ENCODE results near the gene AXDND1.
"Not testable (repeated sequence)": the region's sequence is repeated elsewhere in the genome, so short reads cannot be mapped to it uniquely, and the experiment has no call there.

AXDND1 gene

DNA sequence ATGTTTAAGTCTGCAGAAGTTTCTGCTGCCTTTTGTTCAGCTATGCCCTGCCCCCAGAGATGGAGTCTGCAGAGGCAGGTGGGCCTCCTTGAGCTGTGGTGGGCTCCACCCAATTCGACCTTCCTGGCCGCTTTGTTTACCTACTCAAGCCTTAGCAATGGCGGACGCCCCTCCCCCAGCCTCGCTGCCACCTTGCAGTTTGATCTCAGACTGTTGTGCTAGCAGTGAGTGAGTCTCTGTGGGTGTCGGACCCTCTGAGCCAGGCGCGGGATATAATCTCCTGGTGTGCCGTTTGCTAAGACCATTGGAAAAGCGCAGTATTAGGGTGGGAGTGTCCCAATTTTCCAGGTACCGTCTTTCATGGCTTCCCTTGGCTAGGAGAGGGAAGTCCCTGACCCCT, 99.9 kb downstream of the AXDND1 start:
- H3K36me3 Mint-ChIP-seq, H3K4me3 Mint-ChIP-seq, DNase-seq, H3K9me3 Mint-ChIP-seq, H3K27me3 Mint-ChIP-seq, H3K4me1 Mint-ChIP-seq, CTCF ChIA-PET, H3K27ac Mint-ChIP-seq: not testable (repeated sequence)

DNA sequence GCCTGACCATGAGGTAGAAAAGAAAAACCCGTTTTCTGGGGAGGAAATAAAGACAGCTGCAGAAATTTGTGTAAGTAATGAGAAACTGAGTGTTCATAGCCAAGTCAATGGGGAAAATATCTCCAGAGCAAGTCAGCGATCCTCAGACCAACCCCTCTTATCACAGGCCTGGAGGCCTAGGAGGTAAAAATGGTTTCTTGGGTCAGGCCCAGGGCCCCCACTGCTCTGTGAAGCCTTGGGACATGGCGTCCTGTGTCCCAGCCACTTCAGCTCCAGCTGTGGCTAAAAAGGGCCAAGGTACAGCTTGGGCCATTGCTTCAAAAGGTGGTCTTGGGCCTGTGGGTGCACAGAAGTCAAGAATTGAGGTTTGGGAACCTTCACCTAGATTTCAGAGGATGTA, 108.9 kb downstream of the AXDND1 start:
- Mint-ChIP-seq H3K4me1 (no peaks in the 10 kb centered on the region), H3K4me3 (no peak overlapping the region), H3K36me3 (no peaks in the 10 kb centered on the region), H3K27ac (no peak overlapping the region), H3K27me3 (no peaks in the 10 kb centered on the region), H3K9me3 (peaks cover 36% of the 10 kb centered on the region)
- no peak for DNase-seq
- CTCF ChIA-PET, result no interaction called here

DNA sequence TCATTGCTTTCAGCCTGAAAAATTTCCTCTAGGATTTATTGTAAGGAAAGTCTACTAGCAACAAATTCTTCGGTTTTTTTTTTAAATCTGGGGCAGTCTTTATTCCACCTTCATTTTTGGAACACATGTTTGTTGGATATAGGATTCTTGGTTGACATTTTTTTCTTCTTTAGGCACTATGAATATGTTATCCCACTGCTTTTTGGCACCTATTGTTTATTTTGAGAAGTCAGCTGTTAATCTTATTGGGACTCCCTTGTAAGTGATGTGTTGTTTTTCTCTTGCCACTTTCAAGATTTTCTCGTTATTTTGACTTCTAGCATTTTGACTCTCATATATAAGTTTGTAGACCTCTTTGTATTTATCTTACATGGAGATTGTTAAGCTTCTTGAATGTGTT, 110.7 kb downstream of the AXDND1 start:
- no peaks in the 10 kb centered on the region for H3K27me3 Mint-ChIP-seq
- H3K4me3 Mint-ChIP-seq, result no peak overlapping the region
- H3K9me3 Mint-ChIP-seq, result peaks cover 44% of the 10 kb centered on the region
- no peak for DNase-seq
- CTCF ChIA-PET, result no interaction called here
- H3K36me3 Mint-ChIP-seq, result no peaks in the 10 kb centered on the region
- no peaks in the 10 kb centered on the region for H3K4me1 Mint-ChIP-seq
- H3K27ac Mint-ChIP-seq, result no peak overlapping the region

DNA sequence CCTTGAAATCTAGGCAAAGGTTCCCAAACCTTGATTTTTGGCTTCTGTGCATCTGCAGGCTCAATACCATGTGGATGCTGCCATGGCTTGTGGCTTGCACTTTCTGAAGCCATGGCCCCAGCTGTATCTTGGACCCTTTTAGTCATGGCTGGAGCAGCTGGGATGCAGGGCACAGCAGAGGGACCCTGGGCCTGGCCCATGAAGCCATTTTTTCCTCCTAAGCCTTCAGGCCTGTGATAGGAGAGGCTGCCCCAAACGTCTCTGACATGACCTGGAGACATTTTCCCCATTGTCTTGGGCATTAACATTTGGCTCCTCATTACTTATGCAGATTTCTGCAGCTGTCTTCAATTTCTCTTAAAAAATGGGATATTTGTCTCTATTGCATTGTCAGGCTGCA, 112.6 kb downstream of the AXDND1 start:
- CTCF ChIA-PET, result no interaction called here
- Mint-ChIP-seq H3K4me3 (no peak overlapping the region), H3K9me3 (peaks cover 48% of the 10 kb centered on the region), H3K27ac (no peak overlapping the region), H3K36me3 (no peaks in the 10 kb centered on the region), H3K27me3 (no peaks in the 10 kb centered on the region), H3K4me1 (no peaks in the 10 kb centered on the region)
- no peak for DNase-seq

DNA sequence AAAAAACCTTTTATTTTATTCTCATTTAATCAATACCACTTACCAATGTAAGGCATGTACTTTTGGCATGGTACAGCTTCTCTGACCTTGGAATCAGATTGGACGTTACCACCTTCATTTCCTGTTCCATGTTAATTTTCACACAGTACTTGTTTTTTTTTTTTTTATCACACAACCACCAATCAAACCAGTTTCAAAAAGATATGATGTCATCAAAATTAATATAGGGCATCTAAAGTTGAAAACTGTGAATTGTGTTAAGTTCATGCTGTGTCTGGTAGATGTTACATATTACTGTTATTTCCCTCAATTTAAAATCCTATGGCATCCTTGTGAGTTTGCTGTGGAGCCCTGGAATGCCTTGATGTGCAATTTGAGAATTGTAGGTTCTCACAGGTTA, 124.8 kb downstream of the AXDND1 start:
- H3K4me3 Mint-ChIP-seq, result no peak overlapping the region
- H3K4me1 Mint-ChIP-seq, result no peaks in the 10 kb centered on the region
- H3K36me3 Mint-ChIP-seq, result no peaks in the 10 kb centered on the region
- no peak for DNase-seq
- no peaks in the 10 kb centered on the region for H3K27me3 Mint-ChIP-seq
- H3K27ac Mint-ChIP-seq, result no peak overlapping the region
- CTCF ChIA-PET, result no interaction called here
- H3K9me3 Mint-ChIP-seq, result peaks cover 2% of the 10 kb centered on the region

DNA sequence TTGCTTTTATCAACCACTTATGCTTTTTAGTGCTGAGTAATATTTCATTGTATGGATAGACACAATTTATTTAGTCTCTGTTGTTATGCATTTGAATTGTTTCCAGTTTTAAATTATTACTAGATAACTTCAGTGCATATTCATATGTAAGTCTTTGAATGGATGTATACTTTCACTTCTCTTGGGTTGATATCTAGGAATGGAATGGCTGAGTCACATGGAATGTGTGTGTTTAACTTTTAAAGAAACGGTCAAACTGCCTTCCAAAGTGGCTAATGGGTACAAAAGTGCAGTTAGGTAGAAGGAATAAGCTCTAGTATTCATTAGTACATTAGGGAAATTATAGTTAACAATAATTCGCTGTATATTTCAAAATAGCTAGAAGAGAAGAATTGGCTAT, 127.6 kb downstream of the AXDND1 start:
- H3K27me3 Mint-ChIP-seq, result no peaks in the 10 kb centered on the region
- CTCF ChIA-PET, result no interaction called here
- no peak for DNase-seq
- H3K4me3 Mint-ChIP-seq, result no peak overlapping the region
- no peaks in the 10 kb centered on the region for H3K4me1 Mint-ChIP-seq
- H3K27ac Mint-ChIP-seq, result no peak overlapping the region
- H3K36me3 Mint-ChIP-seq, result no peaks in the 10 kb centered on the region
- H3K9me3 Mint-ChIP-seq, result no peaks in the 10 kb centered on the region

DNA sequence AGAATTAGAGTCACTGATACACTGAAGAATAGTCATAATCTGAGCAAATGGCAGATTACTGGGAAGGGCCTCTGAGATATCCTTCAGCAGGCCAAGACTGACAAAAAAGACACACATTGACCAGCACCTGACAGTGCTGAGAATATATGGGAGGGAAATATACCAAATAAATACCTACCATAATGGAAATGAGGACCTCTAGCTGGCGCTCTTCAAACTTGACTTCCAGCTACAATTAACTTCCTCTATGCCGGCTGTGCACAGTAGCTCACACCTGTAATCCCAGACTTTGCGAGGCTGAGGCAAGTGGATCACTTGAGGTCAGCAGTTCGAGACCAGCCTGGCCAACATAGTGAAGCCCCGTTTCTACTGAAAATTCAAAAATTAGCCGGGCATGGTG, 140.4 kb downstream of the AXDND1 start:
- H3K4me1 Mint-ChIP-seq, result peaks cover 8% of the 10 kb centered on the region
- H3K4me3 Mint-ChIP-seq, result no peak overlapping the region
- CTCF ChIA-PET, result no interaction called here
- no peaks in the 10 kb centered on the region for H3K27me3 Mint-ChIP-seq
- H3K9me3 Mint-ChIP-seq, result no peaks in the 10 kb centered on the region
- H3K36me3 Mint-ChIP-seq, result no peaks in the 10 kb centered on the region
- H3K27ac Mint-ChIP-seq, result no peak overlapping the region
- DNase-seq, result no peak

DNA sequence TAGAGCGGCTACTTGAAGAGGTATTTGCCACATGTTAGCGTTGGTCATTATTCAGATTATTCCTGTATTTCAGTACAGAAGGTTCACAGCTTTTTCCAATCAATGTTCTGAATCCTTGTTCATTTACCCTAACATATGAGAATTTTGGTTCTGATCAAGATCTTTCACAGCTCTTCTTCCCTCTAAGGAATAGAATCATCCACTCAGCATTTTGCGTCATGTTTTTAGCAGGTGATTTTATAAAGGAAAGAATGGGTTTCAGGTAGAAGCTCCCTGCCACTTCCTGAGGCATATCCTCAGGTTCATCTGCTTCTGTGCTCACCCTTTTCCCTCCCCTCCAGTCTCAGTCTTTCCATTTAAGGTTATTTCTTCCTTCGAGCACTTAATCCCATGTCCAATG, 143.6 kb downstream of the AXDND1 start:
- peaks cover 8% of the 10 kb centered on the region for H3K4me1 Mint-ChIP-seq
- H3K9me3 Mint-ChIP-seq, result peaks cover 2% of the 10 kb centered on the region
- DNase-seq, result no peak
- H3K36me3 Mint-ChIP-seq, result no peaks in the 10 kb centered on the region
- no peaks in the 10 kb centered on the region for H3K27me3 Mint-ChIP-seq
- H3K27ac Mint-ChIP-seq, result no peak overlapping the region
- CTCF ChIA-PET, result interaction anchor here (0.6 kb wide), 1 partner anchor 44 kb away, joined by 4 read pairs; no protein-coding TSS in a partner anchor
- no peak overlapping the region for H3K4me3 Mint-ChIP-seq

DNA sequence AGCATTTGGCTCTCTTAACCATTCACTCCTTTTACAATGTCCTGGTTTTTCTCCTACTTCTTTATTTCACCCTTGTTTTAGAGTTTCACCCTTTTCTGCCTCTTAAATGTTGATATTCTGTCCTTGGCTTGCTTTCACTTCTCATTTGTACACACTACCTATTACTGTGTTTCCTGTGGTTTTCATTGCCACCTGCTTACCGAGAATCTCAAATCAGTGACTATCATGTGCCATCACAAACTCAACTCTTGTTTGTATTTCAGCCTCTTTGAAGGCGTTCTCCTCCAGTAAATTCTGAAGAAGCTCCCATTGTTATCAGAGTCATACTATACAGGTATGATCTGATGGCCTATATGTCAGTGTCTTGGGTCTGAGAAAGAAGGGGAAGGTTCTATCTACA, 144.3 kb downstream of the AXDND1 start:
- CTCF ChIA-PET, result interaction anchor here (0.6 kb wide), 1 partner anchor 43 kb away, joined by 4 read pairs; no protein-coding TSS in a partner anchor
- H3K36me3 Mint-ChIP-seq, result no peaks in the 10 kb centered on the region
- no peak overlapping the region for H3K4me3 Mint-ChIP-seq
- no peaks in the 10 kb centered on the region for H3K27me3 Mint-ChIP-seq
- H3K27ac Mint-ChIP-seq, result no peak overlapping the region
- DNase-seq, result no peak
- H3K9me3 Mint-ChIP-seq, result peaks cover 2% of the 10 kb centered on the region
- H3K4me1 Mint-ChIP-seq, result peaks cover 8% of the 10 kb centered on the region

DNA sequence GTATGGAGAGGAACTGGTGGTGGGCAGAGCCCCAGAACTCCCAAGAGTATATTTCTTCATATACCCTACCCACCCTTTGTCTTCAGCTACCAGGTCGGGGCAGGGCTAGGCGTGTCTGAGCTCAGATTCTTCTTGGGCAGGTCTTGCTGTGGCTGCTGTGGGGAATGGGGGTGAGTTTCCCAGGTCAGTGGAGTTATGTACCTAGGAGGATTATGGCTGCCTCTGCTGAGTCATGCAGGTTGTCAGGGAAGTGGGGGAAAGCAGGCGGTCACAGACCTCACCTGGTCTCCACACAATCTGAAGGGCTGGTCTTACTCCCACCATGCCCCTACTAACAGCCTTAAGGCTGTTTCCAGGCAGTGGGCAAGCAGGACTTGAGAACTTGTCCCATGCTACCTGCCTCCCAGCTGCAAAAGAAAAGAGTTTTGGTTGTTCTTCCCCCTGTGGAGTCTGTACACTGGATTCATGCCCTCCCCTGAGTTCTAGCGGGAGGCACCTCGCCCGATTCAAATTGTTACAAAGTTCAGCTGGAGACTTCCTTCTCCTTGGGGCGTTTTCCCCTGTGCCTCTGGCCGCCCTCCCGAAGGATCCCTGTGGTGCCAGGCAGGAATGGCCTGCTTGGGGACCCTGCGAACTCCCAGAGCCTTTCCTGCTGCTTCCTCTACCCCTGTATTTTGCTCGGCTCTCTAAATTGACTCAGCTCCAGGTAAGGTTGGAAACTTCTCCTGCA, 151.4 kb downstream of the AXDND1 start:
- Mint-ChIP-seq H3K4me1 (no peaks in the 10 kb centered on the region), H3K4me3 (no peak overlapping the region), H3K9me3 (no peaks in the 10 kb centered on the region), H3K36me3 (no peaks in the 10 kb centered on the region), H3K27ac (no peak overlapping the region), H3K27me3 (no peaks in the 10 kb centered on the region)
- no peak for DNase-seq
- CTCF ChIA-PET, result no interaction called here

DNA sequence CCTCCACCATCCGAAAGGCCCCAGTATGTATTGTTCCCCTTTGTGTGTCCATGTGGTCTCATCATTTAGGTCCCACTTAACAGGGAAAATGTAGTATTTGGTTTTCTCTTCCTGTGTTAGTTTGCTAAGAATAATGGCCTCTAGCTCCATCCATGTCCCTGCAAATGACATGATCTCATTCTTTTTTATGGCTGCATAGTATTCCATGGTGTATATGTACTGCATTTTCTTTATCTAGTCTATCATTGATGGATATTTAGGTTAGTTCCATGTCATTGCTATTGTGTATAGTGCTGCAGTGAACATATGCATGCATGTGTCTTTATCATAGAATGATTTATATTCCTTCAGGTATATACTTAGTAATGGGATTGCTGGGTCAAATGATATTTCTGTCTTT, 152.8 kb downstream of the AXDND1 start:
- H3K4me1 Mint-ChIP-seq, DNase-seq, H3K9me3 Mint-ChIP-seq, H3K27ac Mint-ChIP-seq, H3K4me3 Mint-ChIP-seq, CTCF ChIA-PET, H3K36me3 Mint-ChIP-seq, H3K27me3 Mint-ChIP-seq: not testable (repeated sequence)

DNA sequence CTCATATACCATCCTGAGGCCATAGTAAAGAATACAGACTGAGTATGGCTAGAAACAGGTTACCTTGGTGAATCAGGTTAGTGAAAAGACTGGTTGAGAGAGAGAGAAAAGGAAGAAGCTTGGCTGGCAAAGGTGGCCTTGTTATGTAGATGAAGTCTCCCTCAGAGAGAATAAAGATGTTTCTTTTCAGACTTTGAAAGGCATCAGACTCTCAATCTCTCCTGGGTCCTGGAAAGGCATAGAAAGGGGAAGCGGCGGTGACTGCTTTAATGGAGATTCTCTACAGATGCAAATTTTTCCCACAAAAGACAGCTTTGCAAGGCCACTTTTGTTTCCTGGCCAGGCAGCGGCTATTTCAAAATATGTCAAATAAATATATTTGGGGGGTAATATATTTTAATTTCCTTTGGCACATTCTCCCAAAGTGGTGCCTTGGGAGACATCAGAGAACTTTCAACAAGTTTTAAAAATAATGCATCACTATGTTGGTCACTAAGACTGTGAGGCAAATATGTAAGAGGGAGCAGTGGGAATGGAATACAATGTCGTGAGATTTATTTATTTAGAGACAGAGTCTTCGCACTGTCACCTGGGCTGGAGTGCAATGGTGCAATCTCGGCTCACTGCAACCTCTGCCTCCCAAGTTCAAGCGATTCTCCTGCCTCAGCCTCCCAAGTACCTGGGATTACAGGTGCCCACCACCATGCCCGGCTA, 163.9 kb downstream of the AXDND1 start:
- CTCF ChIA-PET, result no interaction called here
- no peaks in the 10 kb centered on the region for H3K36me3 Mint-ChIP-seq
- no peaks in the 10 kb centered on the region for H3K27me3 Mint-ChIP-seq
- DNase-seq, result no peak
- no peak overlapping the region for H3K27ac Mint-ChIP-seq
- H3K4me1 Mint-ChIP-seq, result no peaks in the 10 kb centered on the region
- no peak overlapping the region for H3K4me3 Mint-ChIP-seq
- H3K9me3 Mint-ChIP-seq, result no peaks in the 10 kb centered on the region

DNA sequence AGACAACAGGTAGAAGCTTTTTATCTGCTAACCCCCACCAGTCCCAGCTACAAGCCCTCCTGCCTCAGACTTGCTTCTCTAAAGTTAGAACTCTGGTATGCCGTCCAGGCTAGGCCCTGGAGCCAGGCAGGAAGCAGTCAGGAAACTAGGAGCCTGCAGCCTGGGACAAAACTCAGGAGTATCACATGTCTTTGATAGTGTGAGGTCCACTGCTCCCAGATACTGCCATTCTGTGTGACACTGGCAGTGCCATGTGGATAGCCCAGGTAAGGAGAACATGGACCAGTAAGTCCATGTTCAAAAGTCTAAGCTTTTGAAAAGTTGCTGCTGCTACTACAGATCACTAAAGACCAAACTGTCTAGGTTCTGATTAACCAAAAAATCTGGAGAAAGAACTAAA, 164.6 kb downstream of the AXDND1 start:
- Mint-ChIP-seq H3K4me3 (no peak overlapping the region), H3K27me3 (no peaks in the 10 kb centered on the region), H3K36me3 (no peaks in the 10 kb centered on the region), H3K4me1 (no peaks in the 10 kb centered on the region), H3K27ac (no peak overlapping the region), H3K9me3 (no peaks in the 10 kb centered on the region)
- no peak for DNase-seq
- CTCF ChIA-PET, result no interaction called here

DNA sequence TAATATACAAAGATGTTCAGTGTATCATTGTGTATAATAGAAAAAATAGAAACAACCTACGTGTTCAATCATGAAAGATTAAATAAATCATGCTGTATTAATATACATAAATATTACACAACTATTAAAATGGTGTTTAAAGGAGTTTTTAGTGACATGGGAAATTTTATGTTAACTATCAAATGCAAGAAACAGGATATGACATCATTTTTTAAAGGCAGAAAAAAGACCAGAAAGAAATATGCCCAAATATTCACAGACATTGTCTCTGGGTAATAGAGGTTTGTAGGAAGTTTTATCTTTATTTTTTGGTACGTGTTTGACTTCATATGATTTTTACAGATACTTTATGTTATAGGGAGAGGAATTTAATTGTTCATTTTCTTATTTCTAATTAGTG, 176.0 kb downstream of the AXDND1 start:
- no peak overlapping the region for H3K27ac Mint-ChIP-seq
- no peak overlapping the region for H3K4me3 Mint-ChIP-seq
- H3K36me3 Mint-ChIP-seq, result no peaks in the 10 kb centered on the region
- CTCF ChIA-PET, result no interaction called here
- H3K9me3 Mint-ChIP-seq, result no peaks in the 10 kb centered on the region
- no peak for DNase-seq
- H3K27me3 Mint-ChIP-seq, result peaks cover 3% of the 10 kb centered on the region
- H3K4me1 Mint-ChIP-seq, result no peaks in the 10 kb centered on the region

DNA sequence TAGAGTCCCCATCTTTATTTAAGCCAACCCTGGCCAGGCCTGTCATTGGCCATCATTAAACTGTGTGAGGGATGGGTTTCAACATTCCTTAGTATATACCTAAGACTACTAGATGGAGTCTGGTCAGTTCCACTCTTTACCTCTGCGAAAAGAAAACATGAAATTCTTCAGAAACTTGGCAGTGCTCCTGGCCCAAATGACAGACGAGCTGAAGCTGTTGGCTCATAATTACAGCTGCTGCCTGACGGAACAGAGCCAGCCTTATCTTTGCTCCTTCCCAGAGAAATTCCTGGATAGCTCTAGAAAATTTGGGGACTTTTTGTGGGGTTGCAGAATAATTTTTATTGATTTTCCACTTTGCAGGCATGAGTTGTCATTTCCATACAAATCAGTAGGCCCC, 179.6 kb downstream of the AXDND1 start:
- H3K36me3 Mint-ChIP-seq, result no peaks in the 10 kb centered on the region
- CTCF ChIA-PET, result no interaction called here
- no peak for DNase-seq
- no peak overlapping the region for H3K27ac Mint-ChIP-seq
- H3K9me3 Mint-ChIP-seq, result no peaks in the 10 kb centered on the region
- H3K27me3 Mint-ChIP-seq, result peaks cover 3% of the 10 kb centered on the region
- H3K4me1 Mint-ChIP-seq, result no peaks in the 10 kb centered on the region
- H3K4me3 Mint-ChIP-seq, result no peak overlapping the region

Measured in activated naive CD4-positive, alpha-beta T cell treated with anti-CD3 and anti-CD28 coated beads, Interleukin-2, amount 10 ng/mL, durations not matched to agents 7 days and 5 days (primary cell).